Measurements from ENCODE around the gene MCMBP.
"Not testable (repeated sequence)": the region's sequence is repeated elsewhere in the genome, so short reads cannot be mapped to it uniquely, and the experiment has no call there.

Gene MCMBP

DNA sequence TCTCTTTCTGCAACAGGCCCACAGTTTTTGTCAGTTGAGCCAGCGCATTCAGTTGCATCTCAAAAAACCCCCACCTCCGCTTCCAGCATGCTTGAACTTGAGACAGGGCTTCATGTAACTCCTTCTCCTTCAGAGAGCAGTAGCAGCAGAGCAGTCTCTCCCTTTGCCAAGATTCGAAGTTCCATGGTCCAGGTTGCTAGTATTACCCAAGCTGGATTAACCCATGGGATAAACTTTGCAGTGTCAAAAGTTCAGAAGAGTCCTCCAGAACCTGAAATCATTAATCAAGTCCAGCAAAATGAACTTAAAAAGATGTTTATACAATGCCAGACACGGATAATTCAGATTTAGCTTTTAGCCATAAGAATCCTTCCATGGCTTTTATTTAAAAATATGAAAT is 45.2 kb downstream of the MCMBP start:
- no peak for DNase-seq

DNA sequence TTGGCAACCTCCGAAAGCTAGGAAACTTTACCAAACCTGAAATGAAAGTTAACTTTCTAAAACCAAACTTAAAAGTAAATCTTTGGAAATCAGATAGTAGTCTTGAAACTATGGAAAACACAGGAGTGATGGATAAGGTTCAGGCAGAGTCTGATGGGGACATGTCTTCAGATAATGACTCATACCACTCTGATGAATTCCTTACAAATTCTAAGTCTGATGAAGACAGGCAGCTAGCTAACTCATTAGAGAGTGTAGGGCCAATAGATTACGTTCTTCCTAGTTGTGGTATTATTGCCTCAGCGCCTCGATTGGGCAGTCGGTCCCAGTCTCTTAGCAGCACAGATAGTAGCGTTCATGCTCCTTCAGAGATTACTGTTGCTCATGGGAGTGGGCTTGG is 45.9 kb downstream of the MCMBP start:
- DNase-seq = no peak

DNA sequence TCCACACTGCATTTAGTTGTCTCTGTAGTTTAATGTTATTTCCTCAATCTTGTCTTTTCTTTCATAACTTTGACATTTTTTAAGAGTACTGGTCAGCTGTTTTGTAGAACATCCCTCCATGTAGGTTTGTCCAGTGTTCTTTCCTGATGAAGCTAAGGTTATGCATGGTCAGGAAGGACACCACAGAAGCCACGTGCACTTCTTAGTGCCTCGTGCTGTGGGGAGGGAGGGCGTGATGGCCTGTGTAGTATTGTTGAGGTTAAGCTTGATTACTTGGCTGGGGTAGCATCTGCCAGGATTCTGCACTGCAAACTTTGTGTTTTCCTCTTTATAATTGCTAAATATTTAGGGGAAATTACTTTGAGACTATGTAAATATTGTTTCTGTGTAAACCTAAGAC is 48.3 kb downstream of the MCMBP start:
- no peak for DNase-seq

DNA sequence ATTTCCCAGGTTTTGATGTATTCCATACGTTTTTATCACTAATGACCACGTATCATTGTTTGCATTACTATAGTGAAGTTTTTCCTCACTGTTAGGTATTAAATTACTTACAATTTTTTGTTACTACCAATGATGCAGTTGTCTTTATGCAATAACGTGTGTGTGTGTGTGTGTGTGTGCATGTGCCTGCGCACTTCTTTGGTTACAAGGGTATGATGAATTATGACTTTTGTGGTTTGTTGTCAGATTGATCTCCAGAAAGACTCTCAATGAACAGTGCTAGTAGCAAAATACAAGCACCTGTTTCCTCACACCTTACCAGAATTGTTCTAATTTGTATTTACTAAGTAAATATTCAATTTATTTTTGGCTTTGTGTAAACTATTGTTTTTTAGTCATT is 51.5 kb downstream of the MCMBP start:
- DNase-seq = no peak

DNA sequence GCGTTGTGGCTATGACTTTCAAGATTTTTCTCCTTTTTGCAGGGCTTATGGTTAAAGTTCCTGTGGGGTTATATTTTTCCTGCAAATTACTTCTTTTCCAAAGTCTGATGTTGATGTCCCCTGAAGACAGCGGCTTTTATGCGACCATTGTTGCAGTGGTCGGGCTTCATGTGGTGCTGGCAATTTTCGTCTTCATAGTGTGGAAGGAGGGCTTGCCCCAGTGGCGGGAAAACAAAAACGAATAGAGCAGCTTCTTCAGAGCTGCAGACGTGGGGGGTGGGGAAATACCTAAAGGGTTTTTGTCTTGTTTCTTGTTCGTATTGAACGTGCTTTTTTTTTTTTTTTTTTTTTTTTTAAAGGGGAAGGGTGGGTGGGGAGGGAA is 53.8 kb downstream of the MCMBP start:
- no peak for DNase-seq

DNA sequence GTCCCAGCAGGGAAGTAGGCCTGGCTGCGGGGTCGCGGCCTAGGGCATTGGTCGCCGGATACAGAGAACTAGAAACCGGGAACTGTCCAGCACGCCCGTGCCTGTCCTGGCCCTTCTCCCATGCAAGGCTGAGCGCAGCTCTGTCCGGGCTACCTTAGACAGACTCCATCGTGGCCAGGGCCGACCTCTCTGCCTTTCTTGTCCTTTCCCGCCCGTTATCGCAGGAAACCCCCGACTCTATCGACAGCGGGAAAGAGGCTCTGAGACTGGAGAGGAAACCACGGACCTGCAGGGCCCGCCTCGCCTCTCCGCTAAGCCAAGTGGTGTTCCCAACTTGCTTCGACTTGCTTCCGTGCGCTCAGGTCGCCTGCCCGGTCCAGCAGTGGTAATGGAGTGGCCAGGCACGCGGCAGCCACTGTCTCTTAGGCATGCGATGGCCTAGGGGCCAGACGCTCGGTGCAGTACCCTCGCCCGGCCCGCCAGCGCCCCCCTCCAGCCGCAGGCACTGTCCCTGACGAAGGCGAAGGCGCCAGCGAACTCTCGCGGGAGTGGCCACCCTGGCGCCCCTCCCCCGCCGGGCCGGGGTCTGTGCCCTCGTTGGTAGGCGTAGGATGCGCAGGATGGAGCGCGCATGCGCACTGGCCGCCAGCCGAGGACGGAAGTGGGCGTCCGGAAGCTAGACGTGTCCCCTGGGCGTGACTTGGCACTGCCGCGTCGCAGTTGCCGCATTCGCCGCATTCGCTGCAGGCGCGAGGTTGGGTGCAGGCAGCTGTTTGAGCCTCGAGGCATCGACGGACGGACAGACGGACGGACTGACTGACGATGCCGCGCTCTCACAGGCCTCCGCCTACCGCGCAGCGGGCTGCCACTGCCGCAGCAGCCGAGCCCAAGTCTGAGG is 54.4 kb downstream of the MCMBP start:
- DNase-seq = no peak

DNA sequence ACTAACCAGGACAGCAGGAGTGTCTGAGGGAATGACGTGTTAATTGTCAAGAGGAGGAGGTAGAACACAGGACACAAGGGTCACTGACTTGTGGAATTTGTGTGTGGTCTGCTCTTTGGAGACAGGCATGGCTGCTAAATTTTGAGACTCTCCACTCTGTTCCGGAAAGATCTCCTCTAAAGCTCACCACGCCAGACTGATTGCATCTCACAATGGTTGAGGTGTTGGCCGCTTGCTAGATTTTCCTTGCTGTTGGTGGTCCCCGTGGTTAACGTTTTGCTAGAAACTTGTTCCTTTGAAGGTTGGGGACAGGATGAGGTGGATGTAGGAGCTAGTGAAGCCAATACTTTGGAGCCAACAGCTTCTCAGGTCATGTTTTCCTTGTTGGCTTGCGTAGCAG is 57.0 kb downstream of the MCMBP start:
- DNase-seq = no peak

DNA sequence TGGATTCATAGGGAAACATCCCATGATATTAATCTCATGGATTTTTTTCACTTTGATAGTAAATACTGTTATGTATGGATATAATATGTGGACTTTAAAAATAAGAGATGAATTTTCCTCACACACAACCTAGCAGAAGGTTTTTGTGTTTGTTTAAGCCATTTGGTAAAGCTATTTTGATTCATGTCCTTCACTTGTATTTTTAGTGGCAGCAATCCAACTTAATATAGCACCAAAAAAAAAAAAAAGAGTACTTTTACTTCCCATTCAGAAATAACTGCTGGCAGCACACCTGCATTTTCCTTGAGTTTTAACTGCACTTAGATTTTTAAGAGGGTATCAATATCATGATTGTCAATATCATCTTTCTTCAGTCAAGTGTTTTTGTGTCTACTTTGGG is 60.0 kb downstream of the MCMBP start:
- DNase-seq = no peak

DNA sequence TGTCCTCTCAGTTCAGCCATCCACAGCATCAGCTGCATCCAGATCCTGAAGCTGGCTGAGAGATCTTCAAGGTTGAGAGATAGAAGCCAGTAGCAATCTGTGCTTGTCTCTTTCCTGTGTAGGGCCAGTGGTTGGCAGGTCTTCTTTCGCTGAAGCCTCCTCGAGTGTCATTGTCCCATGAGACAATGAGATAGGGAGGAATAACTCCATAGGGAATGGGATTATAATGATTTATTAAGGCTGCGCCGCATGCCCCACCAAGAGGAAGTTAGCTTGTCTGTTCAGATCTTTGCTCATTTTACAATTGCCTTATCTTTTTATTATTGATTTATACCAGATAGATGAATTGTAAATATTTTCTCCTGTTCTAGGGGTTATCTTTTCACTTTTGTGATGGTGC is 61.5 kb downstream of the MCMBP start:
- DNase-seq = no peak

DNA sequence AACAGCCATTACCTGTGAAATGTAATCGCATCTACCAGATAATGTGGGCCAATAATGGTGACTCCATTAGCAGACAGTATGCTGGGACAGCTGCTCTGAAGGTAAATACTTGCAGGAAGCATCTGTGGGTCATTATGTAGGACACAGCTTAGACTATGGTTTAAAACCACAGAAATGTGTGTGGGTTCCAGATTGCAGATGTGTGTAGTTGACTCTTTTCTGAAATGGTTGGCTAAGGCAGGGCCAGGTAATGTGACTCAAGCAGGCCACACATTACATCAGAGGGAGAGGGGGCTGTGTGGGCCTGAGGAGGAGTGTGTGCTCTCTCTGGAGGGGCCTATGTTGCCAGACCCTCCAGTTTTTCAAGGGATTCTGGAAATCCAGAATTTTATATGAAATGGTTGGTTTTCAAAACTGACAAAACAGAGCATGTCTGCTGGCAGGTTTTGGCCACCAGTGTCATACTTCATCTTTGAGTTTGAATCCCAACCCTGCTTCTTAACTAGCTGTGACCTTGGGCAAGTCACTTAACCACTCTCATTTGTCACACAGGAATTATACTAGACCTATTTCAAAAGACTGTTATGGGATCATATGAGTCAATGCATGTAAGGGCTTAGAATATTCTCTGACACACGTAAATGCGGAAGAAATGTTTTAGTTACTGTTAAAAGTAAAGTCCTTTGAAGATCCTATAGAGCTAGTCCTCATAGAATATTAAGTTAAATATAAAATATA is 64.5 kb downstream of the MCMBP start:
- DNase-seq = peak in 1 of 2 experiments; percentile 2

DNA sequence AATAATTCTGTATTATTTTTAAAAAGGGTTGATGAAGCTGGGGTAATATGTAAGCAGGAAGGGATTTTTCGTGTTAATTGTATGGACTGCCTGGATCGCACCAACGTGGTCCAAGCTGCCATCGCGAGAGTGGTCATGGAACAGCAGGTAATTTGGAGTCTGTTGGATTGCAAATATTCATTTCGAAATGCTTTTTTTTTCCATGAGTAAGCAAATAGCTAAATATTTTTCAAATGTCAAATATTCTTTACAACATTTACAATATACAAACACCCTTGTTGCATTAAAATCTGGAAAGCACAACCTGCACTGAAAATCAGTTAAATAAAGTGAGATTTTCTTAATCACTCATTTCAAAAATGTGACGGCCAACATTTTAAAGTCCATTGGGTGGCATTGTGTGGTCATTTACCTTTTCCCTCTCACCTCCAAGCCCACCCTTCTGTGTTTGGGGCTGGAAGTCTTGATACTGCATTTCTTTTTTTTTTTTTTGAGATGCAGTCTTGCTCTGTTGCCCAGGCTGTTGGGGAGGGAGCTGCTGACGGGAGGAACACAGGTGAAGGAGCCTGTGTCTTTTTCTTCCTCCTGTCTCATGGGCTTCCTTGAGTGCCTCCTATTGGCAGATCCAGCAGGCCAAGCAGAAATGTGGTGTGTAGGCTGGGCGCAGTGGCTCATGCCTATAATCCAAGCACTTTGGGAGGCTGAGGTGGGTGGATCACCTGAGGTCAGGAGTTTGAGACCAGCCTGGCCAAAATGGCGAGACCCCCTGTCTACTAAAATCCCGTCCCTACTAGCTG is 66.1 kb downstream of the MCMBP start:
- DNase-seq = no peak

DNA sequence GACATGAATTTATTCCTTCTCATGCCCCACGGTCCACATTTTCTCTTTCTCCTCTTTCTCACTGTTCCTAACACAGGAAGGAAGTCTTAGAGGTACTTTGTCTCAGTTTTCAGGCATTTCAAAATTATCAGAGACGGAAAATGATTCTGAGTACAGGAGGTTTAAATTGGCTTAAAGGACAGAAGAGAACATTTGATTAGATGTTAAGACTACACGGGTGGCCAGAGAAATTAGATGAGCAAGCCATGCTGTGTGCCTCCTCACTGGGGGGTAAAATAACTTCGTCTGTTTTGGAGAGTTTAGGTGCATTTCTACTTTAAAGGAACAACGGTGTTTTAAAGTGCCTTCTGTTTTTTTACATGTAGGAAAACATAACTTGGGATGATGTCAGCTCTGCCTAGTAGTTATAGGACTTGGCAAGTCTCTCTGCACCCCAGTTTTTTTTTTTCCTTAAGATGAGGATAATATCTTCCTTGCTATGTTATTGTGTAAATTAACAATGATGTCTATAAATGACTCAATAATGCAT is 66.9 kb downstream of the MCMBP start:
- no peak for DNase-seq

DNA sequence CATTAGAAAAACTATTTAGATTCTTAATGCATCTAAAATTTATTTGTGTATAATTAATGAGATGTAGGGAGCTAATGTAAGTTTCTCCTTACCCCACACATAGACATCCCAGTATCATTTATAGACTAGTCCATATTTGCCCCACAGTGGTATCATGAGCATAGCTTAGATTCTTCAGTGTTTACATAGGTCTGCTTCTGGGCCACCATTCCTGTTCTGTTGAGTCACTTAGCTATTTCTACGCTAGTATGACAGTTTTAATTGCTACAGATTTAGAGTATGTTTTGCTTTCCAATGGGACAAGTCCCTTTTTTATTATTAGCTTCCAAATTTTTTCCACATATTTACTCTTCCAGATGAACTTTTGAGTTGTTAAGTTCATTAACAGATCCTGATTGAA is 69.4 kb downstream of the MCMBP start:
- DNase-seq = no peak

DNA sequence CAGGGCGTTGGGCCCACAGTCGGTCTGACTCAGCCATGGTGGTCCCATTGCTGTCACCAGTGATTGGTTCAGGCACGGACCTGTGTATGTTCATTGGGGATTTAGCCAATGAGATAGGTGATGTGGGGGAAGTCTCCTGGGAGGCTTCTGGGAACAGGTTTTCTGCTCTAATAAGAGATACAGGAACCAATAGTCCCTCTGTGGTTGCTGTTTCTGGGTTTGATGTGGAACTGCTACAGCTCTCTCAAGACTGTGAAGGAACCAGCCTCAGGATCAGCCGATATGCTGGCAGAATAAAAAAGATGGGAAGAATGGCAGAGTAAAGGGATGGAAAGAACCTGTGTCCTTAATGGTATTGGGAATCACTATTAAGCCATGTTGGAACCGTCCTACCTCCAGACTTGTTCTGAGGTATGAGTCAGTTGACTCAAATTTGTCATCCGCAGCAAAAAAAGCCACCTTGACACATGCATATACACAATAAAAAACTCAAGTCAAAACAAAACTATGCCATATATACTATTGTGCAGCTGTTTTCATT is 70.6 kb downstream of the MCMBP start:
- no peak for DNase-seq

DNA sequence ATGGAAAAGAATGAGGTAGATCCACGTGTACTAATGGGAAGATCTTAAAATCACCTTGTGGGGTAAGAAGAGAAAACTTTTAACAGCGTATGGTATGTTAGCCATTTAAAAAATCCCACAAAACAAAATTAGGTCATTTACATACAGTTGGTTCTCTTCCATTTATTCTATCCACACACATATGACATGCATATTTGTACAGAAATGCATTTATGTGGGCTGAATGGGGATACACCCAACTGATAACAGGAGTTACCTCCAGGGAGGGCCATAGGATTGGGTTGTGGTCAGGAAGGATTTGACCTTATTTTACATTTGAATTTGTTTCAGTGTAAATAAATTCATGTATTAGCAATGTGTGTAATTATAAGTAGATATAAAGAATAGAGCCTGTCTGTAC is 71.5 kb downstream of the MCMBP start:
- no peak for DNase-seq

DNA sequence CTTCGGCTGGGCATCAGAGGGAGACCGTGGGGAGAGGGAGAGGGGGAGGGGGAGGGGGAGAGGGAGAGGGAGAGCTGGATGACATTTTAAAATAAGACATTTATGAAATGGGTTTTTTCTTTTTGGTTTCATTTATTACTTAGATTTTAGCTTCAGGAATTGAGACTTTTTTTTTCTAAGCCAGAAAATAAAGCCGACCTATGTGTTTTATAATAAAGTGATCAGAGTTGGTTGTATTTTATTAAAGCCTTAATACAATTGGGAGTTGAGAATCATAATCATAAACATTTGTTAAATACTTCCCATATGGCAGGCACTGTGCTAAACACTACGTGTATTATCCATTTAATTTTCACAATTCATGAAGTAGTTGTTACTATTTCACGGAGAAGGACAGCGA is 76.6 kb downstream of the MCMBP start:
- no peak for DNase-seq

DNA sequence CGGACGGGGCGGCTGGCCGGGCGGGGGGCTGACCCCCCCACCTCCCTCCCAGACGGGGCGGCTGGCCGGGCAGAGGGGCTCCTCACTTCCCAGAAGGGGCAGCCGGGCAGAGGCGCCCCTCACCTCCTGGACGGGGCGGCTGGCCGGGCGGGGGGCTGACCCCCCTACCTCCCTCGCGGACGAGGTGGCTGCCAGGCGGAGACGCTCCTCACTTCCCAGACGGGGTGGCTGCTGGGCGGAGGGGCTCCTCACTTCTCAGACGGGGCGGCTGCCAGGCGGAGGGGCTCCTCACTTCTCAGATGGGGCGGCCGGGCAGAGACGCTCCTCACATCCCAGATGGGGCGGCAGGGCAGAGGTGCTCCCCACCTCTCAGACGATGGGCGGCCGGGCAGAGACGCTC is 77.5 kb downstream of the MCMBP start:
- DNase-seq = not testable (repeated sequence)

DNA sequence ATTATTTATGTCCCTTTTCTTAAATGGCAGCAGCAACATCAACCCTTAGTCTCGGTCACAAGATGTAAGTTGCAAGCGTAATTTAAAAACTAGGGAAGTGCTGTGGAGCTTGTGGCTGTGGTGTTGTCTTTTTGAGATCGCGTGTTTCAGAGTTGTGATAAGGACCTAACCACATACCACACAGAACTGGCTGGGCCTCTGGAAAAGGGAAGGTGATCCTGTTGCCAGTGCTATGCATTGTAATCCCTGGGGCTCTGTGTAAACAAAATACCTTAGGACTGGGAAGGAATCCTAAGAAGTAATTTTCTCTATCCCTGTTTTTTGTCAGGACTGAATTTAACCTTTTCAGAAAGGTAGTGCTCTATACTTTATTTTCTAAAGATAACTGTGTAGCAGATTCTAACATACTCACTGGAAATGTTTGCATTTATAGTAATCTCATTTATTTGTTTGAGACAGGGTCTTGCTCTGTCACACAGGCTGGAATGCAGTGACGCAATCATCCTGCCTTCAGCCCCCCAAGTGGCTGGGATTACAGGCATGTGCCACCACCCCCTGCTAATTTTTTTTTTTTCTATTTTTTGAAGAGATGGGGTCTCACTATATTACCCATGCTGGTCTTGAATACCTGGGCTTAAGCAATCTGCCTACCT is 86.4 kb downstream of the MCMBP start:
- no peak for DNase-seq

DNA sequence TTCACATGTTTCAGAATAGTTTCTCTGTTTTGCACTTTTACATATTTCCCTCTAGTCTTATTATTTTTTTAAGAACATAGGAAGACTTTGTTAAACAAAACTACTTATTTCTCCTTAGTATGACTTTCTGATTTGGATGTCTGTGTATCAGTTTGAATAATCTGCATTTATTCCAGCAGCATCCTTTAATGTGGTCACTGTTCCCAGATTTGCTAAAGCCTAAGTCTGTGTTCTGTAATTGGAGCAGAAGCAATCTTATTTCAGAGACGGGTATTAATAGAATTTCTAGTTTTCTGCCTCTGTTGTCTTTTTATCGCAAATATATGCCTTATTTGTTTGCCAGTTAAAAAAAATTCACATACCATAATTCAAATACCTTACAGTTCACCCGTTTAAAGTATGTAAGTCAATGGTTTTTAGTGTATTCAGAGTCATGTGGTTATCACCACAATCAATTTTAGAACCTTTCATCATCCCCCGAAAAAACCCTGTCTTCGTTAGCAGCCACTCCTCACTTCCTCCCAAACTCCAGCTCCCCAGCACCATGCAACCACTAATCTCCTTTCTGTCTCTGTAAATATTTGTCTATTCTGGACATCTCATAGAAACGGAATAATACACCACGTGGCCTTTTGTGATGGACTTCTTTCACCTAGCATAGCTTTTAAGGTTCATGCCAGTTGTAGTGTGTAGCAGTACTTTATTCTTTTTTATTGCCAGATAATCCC is 88.1 kb downstream of the MCMBP start:
- DNase-seq = no peak

DNA sequence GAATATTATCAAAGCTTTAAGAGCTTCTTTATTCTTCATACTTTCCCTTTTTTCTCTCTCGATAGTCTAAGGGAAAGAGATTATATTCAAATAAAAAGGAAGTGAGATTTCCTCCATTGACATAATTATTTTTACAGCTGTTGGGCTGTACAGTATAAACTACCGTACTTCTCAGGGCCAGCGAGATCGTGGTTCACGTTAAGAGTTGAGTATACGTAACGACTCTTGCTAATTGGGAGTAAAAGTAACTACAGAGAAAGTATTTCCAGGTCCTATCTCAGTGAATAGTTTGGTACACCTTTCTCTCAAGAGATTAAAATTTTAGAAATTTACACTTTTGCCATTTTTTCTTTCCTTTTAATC is 89.0 kb downstream of the MCMBP start:
- no peak for DNase-seq

DNA sequence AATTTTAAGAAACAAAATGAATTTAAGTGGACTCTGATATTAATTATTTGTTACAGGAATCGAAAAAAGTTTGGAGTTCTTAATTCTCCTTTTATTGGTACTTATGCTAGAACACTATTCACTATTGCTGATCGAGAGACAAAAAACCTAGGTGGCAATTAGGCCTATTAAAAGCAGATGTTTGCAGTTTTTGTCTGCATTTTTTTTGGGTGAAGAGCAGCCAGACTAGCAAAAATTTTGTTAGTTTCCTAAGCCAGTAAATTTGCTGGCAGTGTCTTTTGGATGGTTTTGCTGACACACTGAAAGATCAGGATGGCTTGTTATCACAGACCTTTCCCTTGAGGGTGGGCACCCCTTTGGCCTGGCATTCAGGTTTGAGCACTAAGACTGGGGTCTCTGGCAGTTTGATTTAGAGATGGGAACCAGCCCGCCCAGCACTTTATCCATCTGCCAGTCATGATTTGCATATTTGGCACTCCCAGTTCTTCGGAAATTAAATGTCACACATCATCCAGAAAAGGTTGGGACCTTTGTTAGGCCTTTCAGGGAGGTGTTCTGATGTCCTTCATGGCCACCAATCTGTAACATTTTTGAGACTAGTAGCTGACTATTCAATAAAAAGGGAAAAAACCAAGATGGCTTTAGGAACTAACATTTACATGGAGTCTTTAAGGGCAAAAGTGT is 89.5 kb downstream of the MCMBP start:
- DNase-seq = no peak
